ENCODE results near the gene MYO9A.

The MYO9A gene

GRCh38 chr15:71822890-71823630, 294.9 kb downstream of the MYO9A start:
- H3K4me3 ChIP-seq (ENCODE audit: control insufficient read depth, low read depth, low read length): no peak overlapping the region
- TF ChIP-seq CTCF (IDR thresholded peaks at IDR 0.05; ENCODE audit: control insufficient read depth, insufficient read depth, low read depth, low read length, missing control alignments): no peak
- DNase-seq (ENCODE audit: low read depth): no peak

GRCh38 chr15:71821547-71822129, 296.3 kb downstream of the MYO9A start:
- no peak for DNase-seq (ENCODE audit: low read depth)
- no peak for TF ChIP-seq CTCF (IDR thresholded peaks at IDR 0.05; ENCODE audit: control insufficient read depth, insufficient read depth, low read depth, low read length, missing control alignments)
- no peak overlapping the region for H3K4me3 ChIP-seq (ENCODE audit: control insufficient read depth, low read depth, low read length)

- H3K4me3 ChIP-seq (ENCODE audit: control insufficient read depth, low read depth, low read length): no peak overlapping the region
- no peak for DNase-seq (ENCODE audit: low read depth)
- no peak for TF ChIP-seq CTCF (IDR thresholded peaks at IDR 0.05; ENCODE audit: control insufficient read depth, insufficient read depth, low read depth, low read length, missing control alignments)
Observed at GRCh38 chr15:71820127-71820526, 297.8 kb downstream of the MYO9A start.

- DNase-seq (ENCODE audit: low read depth): no peak
- no peak overlapping the region for H3K4me3 ChIP-seq (ENCODE audit: control insufficient read depth, low read depth, low read length)
- TF ChIP-seq CTCF (IDR thresholded peaks at IDR 0.05; ENCODE audit: control insufficient read depth, insufficient read depth, low read depth, low read length, missing control alignments): no peak
Observed at GRCh38 chr15:71817351-71817750, 300.6 kb downstream of the MYO9A start.

GRCh38 chr15:71815301-71815700, 302.6 kb downstream of the MYO9A start:
- TF ChIP-seq CTCF (IDR thresholded peaks at IDR 0.05; ENCODE audit: control insufficient read depth, insufficient read depth, low read depth, low read length, missing control alignments): no peak
- H3K4me3 ChIP-seq (ENCODE audit: control insufficient read depth, low read depth, low read length): no peak overlapping the region
- DNase-seq (ENCODE audit: low read depth): no peak

GRCh38 chr15:71813723-71814470, 304.1 kb downstream of the MYO9A start:
- no peak overlapping the region for H3K4me3 ChIP-seq (ENCODE audit: control insufficient read depth, low read depth, low read length)
- TF ChIP-seq CTCF (IDR thresholded peaks at IDR 0.05; ENCODE audit: control insufficient read depth, insufficient read depth, low read depth, low read length, missing control alignments): no peak
- no peak for DNase-seq (ENCODE audit: low read depth)
